DMS53 (cell line): ENCODE data around the gene ATG9A.

Experiments used
- DNase-seq: peaks from one replicate; lab custom pipeline; 2025; lab: John Stamatoyannopoulos, UW

ATG9A gene

DNA sequence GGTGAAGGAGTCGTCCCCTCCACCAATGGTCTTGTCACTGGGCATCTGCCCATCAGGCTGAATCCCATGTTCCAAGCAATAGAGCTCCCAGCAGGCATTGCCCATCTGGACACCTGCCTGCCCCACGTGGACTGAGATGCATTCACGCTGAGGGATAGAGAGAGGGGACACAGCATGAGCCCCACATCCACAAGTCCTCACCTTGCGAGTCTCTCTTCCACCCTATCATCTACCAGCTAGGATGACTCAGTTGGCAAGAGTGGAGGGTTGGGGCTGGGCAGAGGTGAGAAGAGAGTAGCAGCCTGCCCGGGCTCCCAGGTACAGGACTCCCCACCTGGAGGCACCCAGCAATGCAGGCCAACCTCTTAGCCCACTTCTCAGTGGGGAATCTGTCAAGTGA lies 22.6 kb upstream of the ATG9A start:
- peak; percentile 58 for DNase-seq

DNA sequence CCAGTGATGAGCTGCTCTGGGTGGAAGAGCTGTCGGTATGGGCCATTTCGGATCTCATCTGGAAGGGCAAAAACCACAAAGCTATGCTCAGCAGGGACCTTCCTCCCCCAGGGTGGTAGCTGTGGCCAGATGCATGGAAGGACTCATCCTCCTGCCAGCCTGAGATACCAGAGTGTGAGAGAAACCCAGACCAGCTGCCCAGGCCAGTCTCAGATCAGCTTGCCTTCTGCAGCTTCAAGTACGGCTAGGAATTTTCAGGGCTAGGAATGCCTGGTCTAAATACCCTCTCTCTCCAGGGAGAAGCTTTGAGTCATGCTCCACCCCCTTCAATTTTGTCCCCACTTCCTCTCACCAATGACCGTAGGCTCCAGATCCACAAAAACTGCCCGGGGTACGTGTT lies 22.2 kb upstream of the ATG9A start:
- DNase-seq: no peak

DNA sequence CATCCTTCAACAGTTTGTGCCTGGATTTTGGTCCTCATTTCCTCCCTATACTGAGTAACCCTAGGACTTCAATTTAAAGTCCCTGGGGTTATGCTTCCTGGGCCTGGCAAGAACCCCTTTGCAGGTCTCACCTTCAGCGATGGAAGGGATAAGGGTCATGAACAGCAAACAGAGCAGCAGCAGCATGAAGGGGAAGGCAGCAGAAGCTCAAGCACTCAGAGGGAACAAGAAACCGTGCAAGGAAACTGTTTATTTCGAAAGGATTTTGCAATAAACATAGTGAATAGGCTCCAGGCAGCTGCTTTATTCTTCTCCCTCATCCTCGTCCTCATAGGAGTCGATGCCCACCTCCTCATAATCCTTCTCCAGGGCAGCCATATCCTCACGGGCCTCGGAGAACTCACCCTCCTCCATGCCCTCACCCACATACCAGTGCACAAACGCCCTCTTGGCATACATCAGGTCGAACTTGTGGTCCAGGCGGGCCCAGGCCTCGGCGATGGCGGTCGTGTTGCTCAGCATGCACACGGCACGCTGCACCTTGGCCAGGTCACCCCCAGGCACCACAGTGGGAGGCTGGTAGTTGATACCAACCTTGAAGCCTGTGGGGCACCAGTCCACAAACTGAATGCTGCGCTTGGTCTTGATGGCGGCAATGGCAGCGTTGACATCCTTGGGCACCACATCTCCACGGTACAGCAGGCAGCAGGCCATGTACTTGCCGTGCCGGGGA lies 20.8 kb upstream of the ATG9A start:
- DNase-seq: peak; percentile 56

DNA sequence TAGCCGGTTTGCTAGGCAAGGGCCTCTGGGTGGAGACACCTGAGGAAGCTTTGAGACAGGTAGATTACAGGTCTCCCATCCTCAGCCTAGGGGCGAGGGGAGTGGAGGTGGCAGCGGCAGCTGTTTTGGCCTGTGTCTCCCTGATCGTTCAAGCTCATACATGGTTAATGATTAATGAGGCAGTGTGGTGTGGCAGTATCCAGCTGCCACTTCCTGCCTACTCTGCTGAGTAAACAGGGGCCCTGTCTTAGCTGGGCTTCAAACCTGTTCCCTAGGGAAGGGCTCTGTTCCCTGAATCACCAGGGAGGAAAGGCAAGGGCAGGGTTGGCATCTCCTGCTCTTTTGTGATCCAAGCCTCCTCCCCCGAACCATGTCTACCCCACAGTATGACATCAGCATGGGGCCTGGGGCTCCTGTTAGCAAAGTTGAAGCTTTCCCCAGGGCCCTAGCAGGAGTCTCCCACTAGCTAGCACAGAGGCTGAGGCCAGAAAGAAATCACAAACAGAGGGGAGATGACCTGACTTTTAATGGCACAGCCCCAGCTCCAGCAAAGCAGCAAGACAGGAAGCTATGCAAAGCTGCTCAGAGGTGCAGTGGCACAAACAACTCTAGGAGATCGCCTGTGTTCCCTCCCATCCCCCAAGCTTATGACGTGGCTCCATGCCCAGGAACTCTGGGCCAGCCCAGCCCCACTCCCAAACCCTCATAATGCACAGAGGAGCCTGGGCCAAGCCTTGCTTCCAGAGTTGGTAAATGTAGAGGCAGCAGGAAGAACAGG lies 20.0 kb upstream of the ATG9A start:
- DNase-seq: peak; percentile 97

DNA sequence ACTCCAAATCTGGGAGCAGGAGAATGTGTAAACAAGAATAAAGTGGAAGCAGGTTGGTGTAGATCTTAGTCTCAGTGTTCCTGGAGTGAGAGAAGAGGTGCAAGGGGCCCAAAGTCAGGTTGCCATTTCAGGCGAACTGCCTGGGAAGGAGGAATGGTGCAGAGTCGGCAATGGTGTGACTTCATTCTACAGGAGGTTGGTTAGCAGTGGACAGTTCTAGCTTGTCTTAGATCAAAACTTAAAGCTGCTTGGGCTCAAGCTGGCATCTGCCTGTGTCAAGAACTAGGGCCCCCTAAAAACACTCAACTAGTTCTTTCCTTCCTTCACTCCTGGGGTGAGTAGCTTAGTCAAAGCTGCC lies 19.4 kb upstream of the ATG9A start:
- DNase-seq: no peak

DNA sequence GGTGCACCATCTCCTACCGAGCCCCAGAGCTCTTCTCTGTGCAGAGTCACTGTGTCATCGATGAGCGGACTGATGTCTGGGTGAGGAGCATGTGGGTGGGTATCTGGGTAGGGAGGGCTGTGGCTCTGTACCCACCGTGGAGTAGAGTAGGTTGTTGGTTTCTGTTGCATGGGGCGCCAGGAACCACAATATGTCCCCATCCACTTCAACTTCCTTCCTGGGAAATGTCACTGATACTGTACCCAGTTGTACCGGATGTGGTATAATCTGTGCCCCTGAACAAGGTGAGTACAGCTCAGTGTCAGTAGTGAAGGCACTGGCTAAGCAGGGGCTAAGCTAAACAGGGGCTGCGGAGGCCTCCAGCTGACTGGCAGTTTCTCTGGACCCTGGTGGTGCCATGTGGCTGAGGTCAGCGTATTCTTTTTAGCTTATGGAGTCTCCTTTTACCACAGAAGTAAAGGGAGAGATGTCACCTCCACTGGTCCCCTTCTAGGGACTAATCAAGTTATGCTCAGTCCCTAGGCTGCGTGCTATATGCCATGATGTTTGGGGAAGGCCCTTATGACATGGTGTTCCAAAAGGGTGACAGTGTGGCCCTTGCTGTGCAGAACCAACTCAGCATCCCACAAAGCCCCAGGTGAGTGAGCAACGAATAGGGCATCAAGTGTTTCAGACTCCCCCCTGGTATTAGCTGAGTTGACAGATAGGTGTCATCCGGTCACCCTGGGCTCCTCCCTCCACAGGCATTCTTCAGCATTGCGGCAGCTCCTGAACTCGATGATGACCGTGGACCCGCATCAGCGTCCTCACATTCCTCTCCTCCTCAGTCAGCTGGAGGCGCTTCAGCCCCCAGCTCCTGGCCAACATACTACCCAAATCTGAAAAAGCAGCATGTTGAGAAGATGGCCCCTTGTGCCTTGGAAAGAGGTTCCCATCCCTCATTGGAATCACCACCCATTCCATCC lies 18.5 kb upstream of the ATG9A start:
- DNase-seq: peak; percentile 24

DNA sequence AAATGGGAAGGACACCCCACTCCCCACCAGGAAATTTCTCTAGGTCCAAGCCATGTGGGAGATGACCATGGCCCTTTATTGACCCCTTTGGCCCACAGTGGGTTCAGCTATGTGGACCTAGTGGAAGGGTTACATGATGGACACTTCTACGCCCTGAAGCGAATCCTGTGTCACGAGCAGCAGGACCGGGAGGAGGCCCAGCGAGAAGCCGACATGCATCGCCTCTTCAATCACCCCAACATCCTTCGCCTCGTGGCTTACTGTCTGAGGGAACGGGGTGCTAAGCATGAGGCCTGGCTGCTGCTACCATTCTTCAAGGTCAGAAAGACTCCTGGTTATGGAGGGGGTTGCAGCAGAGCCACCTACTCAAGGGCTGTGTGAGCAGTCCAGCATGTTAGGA lies 17.1 kb upstream of the ATG9A start:
- DNase-seq: no peak

DNA sequence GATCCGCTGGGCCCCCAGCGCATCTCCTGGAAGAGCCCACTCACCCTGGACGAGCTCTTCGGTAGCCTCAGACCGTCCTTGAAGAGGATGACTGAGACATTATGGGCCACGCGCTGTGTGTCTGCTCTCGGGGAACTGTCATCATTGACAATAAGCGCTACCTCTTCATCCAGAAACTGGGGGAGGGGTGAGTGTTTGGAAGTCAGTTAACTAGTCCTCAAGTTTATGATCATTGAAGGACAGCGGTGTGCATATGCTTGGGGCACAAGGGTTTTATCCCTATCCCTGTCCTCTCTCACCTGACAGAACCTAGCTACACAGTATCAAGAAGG lies 16.4 kb upstream of the ATG9A start:
- DNase-seq: peak; percentile 48

DNA sequence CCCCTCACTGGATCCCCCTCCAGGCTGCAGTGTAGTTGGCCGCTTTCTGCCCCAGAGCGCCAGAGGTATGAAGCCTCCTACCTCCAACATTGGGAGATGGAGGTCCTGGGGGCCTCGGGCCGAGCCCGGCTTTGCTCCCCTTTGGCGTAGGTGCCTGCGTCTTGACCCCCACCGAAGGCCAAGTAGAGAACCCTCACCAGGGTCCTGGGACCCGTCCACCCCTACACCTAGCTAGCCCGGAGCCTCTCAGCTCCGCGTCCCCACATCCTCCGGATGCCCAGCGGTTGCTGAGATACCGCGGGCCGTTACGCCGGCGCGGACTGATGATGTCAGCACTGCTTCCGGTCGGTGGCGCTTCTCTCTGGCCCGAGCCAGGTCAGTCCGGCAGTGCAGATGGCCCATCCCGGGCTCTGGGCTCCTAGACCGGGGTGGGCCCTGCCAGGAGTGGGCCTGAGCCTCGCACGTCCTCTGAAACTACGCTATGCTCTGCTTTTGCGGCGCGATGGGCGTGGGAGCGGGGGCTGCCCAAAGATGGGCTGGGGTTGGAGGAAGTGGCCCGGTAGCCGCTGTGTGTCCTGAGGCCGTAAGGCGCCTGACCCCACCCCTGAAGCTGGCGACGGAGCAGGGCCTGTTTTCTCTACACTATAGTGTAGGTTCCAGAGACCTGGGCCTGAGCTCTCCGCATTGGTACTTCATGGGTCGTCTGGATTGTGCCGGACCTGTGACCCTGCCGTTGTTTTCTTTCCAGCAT lies 15.9 kb upstream of the ATG9A start, which contains the start of the genes GLB1L and STK16:
Gene GLB1L, minus strand, starts transcription at position 297 of the 751 bp plus-strand sequence. CDS start 1,871 bp downstream, outside the sequence.
Gene STK16, plus strand, starts transcription at position 332 of the 751 bp plus-strand sequence. CDS start 521 bp downstream, outside the sequence.
- DNase-seq: peak; percentile 94

DNA sequence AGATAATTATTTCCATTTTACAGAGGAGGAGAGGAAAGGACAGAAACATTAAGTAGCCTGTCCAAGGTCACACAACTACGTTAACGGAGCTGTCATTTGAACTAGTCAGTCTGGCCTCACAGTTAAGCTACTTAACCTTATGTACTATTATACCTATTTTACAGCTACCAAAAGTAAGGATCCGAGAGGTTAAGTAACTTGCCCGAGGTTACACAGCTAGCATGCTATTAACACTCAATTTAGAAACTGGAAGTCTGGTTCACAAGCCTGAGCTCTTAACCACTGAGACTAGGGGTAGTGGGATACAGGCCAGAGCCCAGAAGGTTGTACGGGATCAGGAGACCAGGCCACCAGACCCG lies 15.3 kb upstream of the ATG9A start:
- no peak for DNase-seq

DNA sequence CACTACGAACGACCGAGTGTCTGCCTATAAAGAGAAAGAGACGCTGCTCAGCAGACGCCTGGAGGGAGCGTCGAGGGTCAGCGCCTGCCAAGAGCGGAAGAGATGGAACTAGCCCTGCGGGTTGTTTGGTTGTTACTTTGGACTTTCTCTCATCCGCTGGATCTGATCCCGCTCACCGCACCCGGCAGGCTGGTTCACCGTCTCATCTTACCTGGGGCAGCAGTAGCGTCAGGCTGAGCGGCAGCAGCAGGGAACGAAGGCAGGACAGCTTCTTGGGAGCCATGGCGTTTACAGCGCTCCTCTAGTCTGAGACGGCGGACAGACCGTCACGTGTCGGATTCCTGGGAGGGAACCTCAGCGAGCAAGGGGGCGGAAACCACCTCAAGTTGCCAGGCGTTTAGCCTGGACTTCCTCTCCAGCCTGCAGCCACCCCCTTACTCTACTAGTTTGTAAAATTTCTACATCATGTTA lies 13.9 kb upstream of the ATG9A start:
- no peak for DNase-seq

DNA sequence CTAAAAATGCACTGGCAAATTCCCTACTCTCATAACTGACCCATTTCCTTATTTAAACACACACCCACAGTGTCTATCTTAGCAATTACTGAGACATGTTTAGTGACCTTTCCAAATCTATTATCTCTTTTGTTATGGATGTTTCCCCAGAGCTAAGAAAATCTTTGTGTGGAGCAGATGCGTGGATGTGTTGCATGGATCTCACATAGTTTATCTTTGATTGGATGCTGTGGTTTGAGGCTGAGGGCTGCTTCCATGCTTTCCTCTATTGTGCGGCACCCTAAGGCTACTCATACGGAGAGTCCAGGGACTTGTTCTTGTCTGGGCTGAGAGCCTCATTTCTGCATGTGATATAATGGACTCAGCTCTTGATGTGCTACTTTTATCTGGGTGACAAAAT lies 4.9 kb upstream of the ATG9A start:
- DNase-seq: no peak

DNA sequence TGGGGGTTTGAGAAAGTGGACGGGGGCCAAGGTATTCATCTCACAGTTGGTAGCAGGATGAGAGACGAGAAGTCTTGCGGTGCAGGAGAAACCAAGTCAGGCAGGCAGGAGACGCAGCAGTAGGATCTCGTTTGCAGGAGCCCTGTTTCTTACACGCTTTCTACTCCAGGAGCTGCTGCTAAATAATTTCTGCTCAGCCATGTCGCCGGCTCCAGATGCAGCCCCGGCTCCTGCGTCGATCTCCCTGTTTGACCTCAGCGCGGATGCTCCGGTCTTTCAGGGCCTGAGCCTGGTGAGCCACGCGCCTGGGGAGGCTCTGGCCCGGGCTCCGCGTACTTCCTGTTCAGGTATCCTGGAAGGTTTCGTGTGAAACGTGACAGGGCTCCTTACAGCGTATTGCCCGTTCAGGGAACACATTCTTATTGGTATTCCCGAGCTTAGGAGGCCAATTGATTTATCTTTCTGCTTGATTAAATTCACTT lies 664 bp upstream of the ATG9A start:
- peak; percentile 80 for DNase-seq

DNA sequence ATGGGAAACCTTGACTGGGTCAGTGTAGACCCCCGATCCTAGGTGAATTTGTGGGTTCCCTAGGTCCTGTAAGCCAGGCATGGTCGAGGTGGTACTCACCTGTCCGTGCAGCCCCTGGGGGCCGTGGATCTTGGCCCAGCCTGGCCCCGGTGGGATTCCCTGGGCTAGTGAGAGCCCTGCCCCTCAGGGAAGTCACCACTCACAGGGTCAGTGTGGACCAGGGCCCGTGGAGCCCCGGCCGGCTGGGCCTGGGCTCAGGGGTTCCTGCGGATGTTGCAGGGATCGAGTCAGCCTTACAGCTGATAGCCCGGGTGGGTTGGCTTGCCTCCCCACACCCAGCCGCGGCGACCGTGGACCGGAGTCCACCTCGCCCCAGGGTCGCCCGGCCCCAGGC lies 528 bp downstream of the ATG9A start:
- no peak for DNase-seq

DNA sequence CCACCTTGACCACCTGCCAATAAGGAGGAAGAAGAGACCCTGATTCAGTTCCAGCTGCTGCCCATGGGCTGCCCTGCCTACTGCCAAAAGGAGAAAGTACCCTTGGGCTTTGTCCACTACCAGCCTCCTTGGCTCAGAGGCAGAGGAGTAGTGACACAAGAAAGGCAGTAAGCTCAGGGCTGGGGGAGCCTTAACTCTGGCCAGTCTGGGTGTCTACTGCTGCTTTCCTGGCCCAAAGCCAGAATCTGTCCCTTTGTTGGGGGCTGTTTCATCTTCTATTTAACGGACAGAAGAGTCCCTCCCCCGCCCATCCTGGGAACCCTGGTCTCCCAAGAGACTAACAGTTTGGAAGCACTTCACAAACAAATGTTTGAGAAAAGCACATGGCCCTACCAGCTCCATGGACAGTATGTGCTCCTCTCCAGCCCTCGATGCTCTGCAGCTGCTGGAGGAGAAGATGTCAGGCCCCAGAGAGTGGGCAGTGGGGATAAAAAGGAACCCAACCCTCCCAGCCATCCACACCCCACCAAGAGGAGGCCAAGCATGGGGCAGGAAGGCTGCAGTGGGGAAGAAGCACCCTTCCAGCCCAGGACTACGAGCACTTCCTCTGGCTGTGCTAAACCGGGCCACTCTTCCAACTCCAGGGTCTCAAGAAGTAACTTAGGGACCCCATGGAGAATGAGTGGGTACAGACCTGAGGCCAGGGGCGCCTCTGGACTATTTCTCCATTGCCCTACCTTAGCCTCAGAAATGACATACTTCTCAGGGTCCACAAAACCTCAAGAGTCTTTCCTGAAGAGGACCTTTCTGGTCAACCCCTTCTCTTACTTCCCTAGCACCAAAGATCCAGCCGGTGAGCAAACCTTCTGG lies 1.2 kb downstream of the ATG9A start:
- DNase-seq: peak; percentile 22

DNA sequence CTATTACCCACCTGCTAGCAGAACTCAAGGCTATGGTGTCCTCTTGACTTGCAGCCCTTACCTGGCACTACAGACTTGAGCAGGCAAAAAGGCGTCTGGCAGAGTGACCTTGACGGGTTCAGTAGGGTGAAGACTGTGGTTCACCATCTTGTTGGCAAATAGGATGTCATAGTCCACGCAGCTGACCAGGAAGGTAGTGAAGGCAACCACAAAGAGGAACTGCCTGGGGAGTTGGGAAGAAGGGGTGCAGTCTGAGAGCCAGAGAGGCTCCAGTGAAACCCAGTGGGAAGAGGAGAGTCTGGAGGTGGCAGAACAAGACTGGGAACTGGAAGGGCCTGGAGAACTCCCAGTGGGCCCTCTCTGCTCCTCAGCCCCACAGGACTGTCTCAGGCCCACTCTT lies 4.1 kb downstream of the ATG9A start:
- DNase-seq: no peak

DNA sequence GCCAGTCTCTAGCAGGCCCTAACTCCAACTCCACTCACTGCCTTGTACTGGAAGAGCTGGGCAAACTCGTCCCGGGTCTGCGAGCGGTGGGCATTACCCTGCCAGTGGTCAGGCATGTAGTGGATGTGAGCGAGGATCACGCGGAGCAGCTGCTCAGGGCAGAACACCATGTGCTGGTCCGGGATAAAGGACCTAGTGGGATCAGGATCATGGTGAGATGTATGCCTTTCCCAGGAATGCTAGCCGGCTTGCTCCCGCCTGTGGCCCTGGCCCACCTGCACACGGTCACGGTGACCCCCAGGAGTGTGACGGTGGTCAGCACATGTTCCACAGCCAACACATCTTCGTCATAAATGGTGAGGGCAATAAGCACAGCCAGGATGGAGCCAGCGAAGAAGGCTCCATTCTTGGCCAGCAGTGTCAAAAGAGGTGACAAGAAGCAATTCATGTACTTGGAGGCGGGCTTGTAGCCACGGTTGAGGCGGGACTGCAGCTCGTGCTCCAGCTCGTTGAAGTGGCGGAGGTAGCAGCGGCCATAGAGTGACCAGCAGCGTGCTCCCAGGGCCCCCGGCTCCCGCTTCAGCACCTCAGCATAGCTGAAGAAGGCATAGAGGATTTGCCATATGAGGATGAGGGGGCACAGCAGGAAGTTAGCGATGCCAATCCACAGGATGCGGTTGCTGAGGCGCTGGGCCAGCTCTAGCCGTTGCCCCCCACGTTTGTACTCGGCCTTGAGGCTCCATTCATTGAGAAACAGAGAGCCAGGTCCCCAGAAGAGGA lies 5.4 kb downstream of the ATG9A start:
- no peak for DNase-seq

DNA sequence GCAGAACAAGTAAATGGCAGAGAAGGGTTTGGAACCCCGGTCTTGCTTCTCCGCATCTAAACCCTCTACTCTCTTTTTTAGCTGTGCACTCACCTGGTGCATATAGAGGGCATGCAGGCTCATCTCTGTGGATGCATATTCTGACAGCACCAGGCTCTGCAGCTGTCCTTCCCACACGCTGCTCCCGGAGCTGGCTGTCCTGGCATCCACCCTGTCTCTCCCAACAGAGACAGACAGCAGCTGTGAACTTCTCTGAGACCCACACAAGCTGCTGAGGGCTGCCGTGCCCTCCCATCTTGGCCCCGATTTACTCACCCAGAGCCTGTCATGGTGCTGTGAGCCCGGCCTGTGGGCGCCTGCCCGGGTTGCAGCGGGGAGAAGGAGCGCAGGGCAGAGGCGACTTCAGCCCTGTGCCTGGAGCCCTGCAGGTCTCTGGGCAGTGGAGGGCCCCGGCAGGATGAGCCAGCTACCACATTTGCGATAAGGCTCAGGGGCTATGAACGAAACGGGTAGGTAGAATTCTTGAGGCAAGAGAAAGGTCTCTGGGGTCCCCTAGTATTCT lies 7.4 kb downstream of the ATG9A start:
- DNase-seq: no peak

DNA sequence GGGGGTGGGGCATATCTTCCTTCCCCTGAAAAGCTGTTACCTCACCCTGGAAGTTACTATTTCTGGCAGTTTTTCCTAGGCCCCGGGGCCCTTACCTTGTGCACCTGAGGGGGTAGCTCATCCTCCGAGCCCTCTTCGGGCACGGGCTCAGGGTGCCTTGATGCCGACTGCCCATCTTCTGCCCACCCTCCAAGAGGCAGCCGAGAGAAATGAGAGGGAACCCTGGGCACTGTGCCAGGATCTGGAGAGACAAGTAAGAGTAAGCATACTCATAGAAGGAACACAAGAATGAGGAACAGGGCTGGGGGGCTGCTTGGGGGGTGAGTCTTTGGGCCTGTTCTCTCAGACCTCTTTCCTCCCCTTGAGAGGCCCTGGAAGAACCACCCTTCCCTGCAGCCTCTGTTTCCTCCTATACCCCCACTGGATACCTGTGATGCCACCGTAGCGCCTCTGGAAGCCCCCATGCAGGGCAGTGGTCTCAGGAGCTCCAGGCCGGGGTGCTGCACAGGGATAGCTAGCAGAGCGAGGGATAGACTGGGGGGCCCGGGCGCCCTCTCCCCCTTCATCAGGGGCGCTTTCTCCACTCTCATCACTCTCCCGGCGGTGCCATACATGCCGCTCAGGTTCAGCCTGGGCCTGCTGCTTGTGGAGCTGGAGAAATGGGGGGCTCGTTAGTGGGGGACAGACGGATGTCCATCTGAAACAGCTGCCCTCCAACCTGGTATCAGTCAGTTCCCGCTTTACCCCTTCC lies 8.6 kb downstream of the ATG9A start:
- no peak for DNase-seq
